Activated CD4-positive, alpha-beta T cell treated with anti-CD3 and anti-CD28 coated beads, Interleukin-2, amount 50 U/mL, for 48 hours (primary cell): ENCODE measurements around the gene PDE1C.

Experiments used
- DNase-seq, 2 experiments: peaks; one replicate each; pipeline ENCODE4 v3.0.0-alpha.2; 2020

PDE1C gene

DNA sequence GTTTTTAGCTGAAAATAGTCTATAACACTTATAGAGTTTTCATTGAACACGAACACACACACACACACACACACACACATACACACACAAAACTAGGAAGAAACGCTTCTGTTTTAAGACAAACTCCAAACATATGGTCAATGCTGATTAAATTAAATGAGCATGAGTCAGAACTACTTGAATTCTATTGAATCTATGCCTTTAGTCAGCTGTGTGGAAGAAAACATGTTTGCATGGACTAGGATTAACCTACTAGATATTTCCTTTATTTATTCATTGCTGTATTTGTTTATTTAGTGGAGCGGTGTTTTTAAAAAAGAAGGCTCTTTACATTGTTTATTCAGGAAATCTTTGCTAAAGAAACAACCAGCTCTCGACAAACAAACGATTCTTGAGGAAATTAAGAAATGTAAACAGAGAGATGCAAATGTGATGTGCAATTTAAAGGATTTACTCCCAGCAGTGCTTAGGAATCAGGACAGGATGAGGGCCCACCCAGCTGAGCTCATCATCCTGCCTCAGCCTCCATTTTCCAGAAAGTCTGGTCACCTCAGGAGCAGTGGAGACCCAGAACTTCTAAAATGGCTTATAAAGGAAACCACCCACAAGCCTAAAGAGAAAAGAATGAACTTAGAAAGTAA lies 83.2 kb downstream of the PDE1C start:
- DNase-seq = no peak

DNA sequence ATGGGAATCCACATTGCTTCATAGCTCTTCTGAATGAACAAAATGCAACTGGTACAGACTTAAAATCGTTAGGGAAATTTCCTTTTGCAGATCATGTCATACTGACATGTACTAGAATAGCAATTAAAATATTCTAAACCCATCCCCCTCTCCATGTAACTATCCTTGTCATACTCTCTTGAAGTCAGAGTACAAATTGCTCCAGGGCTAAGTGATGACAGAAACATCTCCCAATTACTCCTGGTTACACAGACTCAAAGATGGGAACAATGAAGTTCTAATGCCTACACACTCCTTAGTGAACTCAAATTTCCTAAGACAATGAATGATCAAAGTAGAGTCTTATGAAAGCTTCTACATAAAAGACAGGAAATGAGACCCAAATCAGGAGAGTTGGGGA lies 87.2 kb downstream of the PDE1C start:
- DNase-seq = no peak

DNA sequence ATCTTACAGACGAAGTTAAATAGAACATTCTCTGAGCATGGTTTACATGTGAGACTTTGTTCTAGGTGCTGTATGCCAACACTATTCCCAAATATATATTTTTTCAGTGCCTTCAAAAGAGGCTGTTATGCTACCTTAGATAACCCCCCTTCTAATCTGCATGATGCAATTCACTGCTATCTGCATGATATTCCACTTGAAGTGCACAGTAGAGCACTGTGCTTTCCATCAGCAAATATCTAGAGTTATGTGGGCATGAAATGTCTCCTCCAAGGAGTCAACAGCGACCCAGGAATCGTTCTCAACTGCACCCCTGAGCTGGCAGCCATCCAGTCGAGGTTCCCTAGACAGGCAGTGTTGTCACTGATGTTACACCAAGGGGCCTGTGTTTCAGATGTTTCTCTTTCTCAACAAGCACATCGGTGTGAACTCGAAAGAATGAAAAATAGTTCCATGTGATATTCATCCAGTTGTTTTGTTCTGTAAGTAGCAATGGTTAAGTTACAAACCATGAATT lies 88.3 kb downstream of the PDE1C start:
- DNase-seq = no peak

DNA sequence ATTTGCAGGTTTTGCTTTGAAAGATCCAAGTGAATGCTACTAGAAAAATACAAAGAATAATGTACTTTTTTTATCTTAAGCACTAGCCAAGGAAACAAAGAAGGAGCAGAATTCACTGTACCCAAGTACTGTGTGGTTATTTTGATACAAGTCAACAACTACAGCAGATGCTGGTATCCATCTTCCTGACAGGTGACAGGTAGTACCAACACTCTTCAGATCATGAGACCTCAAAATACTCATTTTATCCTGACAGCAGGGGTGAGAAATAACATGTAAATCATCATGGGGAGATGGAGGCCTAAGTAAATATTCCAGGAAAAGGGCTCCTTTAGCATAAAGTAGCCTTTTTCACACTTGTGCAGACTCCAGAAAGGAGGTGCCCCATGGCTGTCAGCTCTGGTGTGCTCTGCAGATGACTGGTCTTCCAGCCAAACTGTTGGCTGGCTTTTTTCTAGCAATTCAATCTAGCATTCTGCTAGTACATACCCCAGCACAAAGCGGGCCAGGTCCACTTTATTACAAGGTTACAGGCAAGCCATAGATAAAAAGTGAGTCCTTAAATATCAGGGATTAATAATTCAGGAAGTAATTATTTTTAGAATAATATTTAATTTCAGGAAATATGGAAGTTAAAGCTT lies 90.4 kb downstream of the PDE1C start:
- DNase-seq = no peak

DNA sequence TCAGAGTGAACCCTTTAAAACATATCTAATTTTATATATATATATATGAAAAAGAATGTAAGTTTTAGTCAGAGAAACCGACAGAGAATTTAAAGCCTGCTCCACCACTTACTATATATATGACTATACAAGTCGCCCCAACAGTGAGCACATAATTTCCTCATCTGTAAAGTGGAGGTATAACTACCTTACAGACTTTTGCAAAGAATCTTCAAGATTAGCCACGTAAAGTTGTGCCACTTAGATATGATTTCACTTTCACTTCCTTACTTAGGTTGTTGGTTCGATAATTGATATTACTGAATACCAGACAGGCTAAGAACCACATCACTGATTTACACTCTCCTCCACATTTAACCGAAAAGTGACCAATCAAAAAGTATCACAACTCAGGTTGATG lies 94.7 kb downstream of the PDE1C start:
- no peak for DNase-seq

DNA sequence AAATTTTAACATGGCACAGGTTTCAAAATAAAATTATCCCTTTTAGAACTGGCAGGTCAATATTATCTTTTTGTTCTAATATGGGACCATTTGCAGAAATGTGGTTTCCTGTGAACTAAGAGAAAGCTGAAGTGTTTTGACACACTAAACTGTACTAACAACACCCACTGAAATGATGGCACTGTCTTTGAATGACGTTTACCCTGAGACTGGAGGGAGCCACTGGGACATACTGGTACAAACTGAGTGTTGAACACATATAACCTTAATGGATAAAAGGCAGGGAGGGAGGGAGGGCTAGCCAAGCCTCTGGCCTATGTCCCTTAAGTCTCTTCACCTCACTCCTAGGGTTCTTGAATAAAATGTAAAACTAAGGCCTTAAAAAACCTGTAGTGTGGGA lies 95.9 kb downstream of the PDE1C start:
- no peak for DNase-seq

DNA sequence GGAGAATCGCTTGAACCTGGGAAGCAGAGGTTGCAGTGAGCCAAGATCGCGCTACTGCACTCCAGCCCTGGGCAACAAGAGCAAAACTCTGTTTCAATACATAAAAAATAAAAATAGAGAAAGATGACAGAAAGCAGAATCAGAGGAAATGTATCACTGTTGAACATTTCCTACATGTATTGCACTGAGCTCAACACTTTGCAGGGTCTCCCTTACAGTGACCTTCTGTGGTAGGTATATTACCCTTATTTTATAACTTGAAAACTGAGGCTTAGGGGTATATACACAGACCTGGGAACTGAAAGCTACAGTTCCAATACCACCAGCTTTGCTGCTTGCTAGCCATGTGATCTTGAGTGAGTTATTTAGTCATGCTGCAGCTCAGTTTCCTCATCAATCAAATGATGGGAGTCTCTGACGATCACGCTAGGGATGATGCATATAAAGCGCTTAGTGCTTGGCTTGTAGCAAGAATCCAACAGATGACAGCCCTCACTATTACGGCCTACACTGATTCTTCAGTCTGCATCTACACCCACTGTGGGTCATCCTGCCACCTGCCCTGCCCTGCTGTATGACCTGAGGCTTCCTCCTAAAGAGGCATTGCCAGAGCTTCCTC lies 99.0 kb downstream of the PDE1C start:
- DNase-seq = no peak

DNA sequence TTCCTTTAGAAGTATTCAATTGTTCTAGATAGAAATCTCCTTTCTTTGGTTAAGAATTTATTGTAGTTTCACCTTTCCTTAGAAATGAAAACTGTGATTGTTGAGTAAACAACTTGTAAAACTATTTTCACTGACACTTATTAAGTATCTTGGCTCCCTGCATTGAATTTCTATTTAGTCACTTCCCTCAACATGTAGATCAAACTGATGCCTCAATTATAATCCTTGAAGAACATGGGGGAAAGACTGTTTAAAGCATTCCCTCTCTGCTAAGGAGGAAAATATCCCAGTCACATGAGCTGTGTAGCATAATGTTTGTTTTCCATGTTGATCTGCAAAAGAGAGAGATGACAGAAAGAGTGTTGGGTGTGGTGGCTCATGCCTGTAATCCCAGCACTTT lies 99.7 kb downstream of the PDE1C start:
- no peak for DNase-seq

DNA sequence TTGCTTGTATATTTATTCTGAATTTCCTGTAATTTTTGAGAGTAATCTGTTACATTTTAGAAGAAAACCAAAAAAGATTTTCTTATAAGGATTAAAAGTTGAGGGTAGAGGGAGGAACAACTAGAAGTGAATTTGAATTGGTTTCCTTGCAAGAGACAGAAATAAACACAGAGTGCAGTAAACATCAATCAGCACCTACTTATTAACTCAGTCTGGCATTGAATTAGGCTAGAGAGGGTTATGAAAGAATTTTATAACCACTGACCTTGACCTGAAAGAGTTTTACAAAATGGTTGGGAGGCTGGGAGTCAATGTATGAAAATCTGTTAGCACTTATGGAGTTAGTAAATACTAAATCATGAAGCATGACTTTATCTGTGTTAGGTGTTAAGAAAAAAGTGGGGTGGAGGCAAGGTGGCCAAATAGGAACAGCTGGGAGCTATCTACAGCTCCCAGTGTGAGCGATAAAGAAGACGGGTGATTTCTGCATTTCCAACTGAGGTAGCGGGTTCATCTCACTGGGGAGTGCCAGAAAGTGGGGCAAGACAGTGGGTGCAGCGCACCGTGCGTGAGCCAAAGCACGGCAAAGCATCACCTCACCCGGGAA lies 106.5 kb downstream of the PDE1C start:
- DNase-seq = no peak

DNA sequence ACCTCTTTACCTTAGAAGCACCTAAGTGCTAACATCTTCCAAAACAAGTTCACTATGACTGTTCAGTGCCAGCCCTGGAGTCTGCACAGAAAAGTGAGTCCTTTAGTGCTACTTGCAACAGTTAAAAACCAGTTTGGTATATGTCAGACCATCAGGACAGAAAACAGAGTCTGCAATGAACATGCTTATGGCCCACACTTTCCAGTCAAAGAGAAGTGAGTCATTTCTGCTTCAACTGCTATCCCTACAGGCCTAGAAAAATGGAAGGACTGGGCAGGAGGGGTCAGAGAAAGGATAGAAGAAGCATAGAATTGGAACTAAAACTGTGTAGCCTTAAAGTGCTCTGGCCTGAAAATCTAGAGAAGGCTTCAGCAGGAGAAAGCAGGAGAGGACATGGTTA lies 108.0 kb downstream of the PDE1C start:
- no peak for DNase-seq

DNA sequence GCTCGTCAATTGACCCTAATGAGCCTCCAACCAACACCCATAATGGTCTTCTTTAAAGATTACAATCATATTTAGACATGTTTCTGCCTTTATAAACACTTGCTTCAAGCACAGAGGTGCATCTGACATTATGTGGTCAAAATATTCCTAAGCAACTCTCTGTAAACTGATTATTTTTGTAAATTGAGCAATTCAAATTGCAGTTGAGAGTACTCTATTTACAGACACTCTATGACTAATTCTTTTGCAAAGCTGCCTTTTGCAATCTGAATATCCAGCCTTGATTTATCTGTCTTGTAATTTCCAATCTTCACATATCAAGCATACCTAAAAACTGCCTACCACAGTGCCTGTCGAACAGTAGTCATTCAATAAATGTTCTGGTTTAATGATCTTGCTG lies 112.0 kb downstream of the PDE1C start:
- no peak for DNase-seq

DNA sequence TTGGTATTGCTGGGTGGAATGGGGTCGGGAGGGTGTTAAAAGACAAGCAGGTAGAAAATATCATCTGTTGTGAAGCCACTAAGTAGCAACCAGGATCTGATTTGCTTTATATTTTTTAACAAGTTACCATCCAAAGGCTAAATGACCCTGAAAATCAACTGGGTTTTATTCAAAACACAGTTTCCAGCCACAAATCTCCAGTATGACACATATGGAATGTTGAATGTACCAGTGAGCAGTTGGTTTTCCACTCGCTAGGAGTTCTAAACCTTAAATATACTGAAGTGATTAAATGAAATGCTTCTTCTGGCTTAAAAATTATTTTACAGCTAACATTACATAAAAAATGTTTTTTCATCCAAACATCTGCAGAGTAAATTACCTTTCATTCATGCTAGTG lies 112.5 kb downstream of the PDE1C start:
- DNase-seq = no peak

DNA sequence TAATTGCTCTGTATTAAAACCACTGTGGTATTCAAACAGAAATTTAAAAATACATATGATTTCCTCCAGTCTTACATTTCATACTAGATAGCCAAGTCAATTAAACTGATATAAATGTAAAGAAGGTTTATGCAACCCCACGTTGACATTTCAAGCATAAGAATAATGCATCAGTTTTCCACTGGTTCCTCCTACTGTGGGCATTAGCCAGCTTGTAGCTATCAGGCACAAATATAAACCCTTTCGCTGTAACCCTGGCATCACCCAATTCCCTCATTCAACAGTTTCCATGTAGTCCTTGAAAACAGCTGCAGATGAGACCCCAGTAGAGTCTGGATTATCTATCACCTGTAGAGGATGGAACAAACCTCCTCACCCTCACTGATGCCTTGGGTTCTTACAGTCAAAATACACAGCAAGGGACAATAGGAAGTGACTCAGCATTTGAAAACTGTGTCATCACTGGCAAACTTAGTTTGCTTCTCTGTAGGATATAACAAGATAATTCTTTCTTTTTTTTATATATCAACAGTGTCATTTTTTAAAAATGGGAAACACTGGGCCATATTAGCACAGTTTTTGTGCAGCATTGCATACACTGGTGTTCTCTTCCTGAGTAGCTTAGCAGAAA lies 113.0 kb downstream of the PDE1C start:
- DNase-seq = no peak

DNA sequence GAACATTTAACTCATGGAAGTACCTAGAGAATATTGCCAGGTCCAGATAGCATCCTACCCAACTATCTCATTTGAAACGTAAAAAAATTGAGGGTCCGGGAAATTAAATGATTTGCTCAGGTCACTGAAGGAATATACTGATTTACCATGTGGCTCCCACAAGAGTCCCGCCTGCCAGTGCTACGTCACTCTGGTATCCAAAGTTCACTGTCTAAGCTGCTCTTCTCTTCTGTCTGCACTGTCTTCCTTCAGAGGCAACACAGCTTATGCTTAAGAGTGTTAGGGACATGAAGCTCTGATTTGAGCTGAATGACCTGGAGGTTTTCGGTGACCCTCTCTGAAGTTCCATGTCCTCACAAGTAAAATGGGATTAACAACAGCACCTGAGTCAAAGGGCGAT lies 114.6 kb downstream of the PDE1C start:
- no peak for DNase-seq

DNA sequence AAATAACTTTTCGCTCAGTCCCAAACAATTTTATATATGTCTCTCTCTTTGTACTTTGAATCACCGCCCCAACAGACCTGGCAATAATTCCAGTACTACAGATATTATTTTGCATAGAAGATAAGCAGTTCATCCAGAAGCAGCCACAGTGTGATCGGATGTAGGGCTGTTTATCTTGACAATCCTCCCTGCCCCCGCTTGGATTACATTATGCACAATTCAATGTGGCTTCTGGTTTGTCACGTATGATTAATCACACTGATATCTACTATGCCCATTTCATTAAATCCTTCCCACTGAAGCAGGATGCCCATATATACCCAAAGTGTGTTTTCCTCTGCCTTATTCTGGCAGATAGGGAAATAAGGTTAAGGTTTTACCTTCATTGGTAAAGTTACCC lies 115.2 kb downstream of the PDE1C start:
- DNase-seq = no peak

DNA sequence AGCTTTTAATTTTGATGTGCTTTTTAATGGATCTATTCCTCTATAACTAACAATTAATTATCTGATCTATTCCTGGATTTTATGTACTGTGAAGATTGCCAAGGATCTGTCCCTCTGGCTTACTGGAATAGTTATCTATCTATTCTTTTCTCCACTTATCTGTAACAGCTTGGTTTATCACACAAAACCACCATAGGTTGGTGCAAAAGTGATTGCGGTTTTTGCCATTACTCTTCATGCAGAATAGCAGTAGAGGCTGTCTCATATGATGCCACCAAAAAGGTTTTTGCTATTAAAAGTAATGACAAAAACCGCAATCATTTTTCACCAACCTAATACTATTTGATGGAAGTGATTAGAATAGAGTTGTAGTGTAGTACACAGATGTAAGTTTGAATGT lies 115.7 kb downstream of the PDE1C start:
- DNase-seq = no peak

DNA sequence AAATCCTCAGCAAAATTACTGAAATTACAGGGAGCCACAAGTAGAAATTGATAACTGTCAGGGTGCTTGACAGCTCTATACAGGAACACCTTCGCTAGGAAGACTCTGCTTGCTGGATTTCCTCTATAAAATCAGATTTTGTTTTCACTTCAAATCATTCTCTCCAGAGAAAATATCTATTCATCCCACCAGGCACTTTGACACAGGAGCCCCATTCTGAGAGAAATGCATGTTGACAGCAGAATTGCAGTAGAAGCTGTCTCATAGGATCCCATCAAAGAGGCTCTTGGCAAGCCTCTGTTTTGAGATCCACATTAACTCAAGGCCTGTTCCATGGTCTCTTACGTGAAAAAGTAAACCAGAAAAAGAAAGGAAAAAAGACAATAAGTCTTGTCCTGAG lies 116.8 kb downstream of the PDE1C start:
- DNase-seq = no peak

DNA sequence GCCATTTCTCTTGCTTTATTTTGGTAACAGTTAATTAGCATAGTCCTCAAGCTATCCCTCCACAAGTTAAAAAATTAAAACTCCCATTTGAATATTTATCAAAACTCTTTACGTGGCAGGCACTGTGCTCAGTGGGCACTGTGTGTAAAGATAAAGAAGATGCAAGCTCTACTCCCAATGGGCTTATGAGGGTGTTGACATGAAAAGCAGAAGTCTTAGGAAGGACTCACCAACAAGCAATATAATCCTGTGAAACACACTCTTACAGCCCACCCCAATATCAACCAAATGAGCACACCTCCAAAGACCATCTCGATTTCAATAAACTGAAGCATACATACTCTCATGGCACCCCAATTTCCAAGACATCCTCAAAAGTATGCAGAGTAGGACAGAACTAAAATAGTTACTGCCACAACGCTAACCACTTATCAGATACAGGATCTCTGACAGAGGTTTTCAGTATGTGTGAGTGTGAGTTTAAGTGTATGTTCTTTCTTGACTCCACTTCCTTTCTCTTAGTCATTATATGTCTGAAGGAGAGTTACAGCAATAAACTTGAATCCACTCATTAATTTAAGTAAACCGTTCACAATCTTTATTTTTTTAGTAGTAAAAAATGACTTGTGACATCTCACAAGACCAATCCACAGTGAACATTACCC lies 120.0 kb downstream of the PDE1C start:
- DNase-seq = no peak

DNA sequence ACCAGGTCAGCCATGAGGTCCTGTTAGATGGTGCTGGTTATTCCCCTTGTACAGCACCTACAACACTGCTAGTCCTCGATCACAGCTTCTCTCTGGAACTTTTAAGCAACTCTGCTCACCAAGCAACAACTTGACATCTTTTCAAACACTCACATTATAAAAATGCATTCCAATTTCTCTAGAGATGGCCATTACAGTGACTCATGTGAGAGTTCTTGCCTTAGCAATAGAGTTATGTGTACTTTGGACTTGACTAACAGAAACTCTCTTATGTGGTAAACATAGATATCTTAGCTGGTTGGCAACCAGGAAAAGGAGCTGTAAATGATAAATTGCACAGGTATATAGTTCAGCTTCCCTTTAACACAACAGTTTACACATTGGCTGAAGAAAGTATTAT lies 122.2 kb downstream of the PDE1C start:
- DNase-seq = no peak

DNA sequence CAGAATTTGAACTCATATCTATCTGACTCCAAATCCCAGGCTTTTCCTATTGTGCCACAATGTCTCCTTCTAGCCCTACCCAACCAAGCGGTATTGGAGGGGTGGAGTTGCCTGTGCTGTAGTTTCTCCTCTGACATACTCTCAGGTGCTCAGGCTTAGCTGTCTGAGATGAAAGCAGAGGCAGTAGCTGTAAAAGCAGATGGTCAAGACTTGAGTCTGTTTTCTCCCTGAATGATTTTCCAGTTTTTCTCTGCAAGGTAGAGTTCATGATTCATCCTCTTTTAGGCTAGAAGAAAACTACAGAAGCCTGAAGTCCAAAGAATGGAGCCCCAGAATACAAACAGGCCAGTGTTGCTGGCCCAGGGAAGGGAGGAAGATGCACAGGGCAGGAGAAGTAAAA lies 130.0 kb downstream of the PDE1C start:
- DNase-seq = no peak

DNA sequence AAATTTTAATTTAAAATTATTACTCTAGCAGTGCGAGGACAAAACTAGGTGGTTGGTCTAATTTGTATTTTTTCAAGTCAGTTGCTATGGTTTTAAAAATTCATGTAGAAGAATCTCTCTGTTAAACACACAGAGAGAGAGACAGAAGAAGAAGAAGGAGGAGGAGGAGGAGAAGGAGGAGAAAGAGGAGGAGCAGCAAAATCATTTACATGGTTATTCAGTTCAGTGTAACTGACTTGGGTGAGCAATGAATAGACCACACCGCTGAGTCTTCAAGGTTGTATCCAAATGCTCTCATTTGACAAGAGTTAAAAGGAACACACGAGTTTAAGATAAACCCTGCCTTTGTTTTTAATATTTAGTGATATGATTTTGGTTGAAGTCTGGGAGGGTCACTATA lies 131.1 kb downstream of the PDE1C start:
- no peak for DNase-seq

DNA sequence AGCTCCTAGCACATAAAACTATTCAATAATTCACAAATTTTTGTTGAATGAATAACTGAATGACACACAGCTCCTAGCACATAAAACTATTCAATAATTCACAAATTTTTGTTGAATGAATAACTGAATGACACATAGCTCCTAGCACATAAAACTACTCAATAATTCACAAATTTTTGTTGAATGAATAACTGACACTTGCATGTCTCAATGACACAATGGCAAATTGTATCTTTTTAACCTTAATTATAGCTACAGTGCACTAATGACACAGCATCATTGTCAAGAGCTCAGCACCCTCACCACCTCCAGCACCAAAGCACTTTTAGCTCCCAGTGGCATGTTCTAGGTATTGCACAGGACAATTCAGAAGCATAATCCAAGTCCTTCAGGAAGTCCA lies 131.6 kb downstream of the PDE1C start:
- no peak for DNase-seq

DNA sequence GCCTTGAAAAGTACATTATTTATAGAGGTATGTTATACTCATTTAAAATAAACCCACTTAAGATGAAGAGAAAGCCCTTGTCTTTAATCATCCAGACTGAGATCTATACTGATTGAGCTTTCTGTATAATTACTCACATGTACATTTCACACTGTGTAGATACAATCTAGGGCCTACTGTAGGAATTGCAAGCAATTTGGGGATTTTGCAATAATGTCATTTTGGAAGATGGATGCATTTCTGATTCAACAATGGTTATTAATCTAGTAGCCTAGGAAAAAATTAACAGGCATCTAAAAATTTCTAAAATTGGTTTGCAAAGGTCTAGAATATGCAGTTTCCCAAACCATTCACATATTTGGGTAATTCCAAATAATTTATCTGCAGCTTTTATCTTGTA lies 132.2 kb downstream of the PDE1C start:
- no peak for DNase-seq
